OCI-LY3 (cell line): ENCODE data around the gene CCDC191.

Experiments used
- H2AFZ ChIP-seq: fragments of 200-600, 300-600 bp; shearing (Covaris generic); 2 replicates; pipeline ENCODE4 v1.6.0; 2014; ENCODE audit warnings: antibody characterized with exemption, low read depth, low read length
- H3K27ac ChIP-seq: fragments of 200-600, 300-600 bp; sonication (generic); 2 replicates; pipeline ENCODE4 v1.5.1; 2014; ENCODE audit warnings: mild to moderate bottlenecking, low read length, moderate library complexity, mixed read lengths
- H3K27me3 ChIP-seq: fragments of 200-600, 300-600 bp; sonication (generic); 2 replicates; pipeline ENCODE4 v1.6.1; 2014; ENCODE audit warnings: low read depth, low read length, mixed read lengths
- H3K36me3 ChIP-seq: fragments of 200-600, 300-600 bp; sonication (generic); replicated peaks from 2 replicates; pipeline ENCODE3; 2014; ENCODE audit warnings: low read depth, low read length, mixed read lengths
- H3K4me1 ChIP-seq: fragments of 300-600, 200-600 bp; sonication (generic); 2 replicates; pipeline ENCODE4 v1.6.1; 2014; ENCODE audit warnings: low read length, mixed read lengths
- H3K4me2 ChIP-seq: fragments of 200-600, 300-600 bp; sonication (generic); 2 replicates; pipeline ENCODE4 v1.6.1; 2014; ENCODE audit warnings: low read length, mixed read lengths
- H3K4me3 ChIP-seq: fragments of 300-600, 200-600 bp; sonication (generic); 2 replicates; pipeline ENCODE4 v1.5.1; 2014; ENCODE audit warnings: antibody characterized with exemption, mild to moderate bottlenecking, low read length, moderate library complexity
- H3K79me2 ChIP-seq: fragments of 300-600, 200-600 bp; shearing (Covaris generic); 2 replicates; pipeline ENCODE4 v1.6.1; 2014; ENCODE audit warnings: mild to moderate bottlenecking, low read length, mixed read lengths
- H3K9ac ChIP-seq: fragments of 300-600, 200-600 bp; shearing (Covaris generic); 2 replicates; pipeline ENCODE4 v1.6.0; 2014; ENCODE audit warnings: mild to moderate bottlenecking, low read length, moderate library complexity
- H3K9me3 ChIP-seq: fragments of 200-600, 300-600 bp; shearing (Covaris generic); 2 replicates; pipeline ENCODE4 v1.6.1; 2014; ENCODE audit warnings: low read length, mixed read lengths; ENCODE audit not compliant: insufficient read depth
- H4K20me1 ChIP-seq: fragments of 200-600, 300-600 bp; sonication (generic); 2 replicates; pipeline ENCODE4 v1.6.1; 2016; ENCODE audit warnings: low read length, mixed read lengths; ENCODE audit not compliant: insufficient read depth
- EZH2phosphoT487 ChIP-seq: fragments of 200-600 bp; shearing (Covaris generic); IDR thresholded peaks from 2 replicates; pipeline ENCODE4 v1.6.1; 2018; ENCODE audit warnings: antibody characterized with exemption, mixed run types, low read depth
- TF ChIP-seq, protein P1 (sequence below): fragments of 200-600, 300-600 bp; sonication (generic); IDR thresholded peaks from 2 replicates; pipeline ENCODE4 v1.5.1; 2014; ENCODE audit warnings: antibody characterized with exemption, low read length, low read depth

Gene CCDC191

DNA sequence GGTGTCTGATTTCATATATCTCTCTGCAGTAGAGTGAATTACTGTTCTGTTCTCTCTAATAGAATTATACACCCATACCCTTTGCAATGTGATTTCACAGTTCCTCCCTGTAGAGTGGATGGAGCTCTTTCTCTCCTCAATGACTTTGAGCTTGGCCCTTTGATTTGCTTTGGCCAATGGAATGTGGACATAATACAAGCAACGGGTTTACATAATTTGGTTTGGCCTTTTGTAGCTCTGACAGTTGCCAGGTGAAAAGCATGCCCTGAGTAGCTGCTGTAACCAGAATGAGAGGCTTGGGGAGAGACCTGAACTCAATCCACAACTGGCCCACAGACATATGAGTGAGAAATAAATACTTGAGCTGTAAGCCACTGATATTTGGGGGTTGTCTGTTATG is 76.4 kb downstream of the CCDC191 start:
- H3K79me2 ChIP-seq, result no peaks in the 10 kb centered on the region
- H4K20me1 ChIP-seq, result no peaks in the 10 kb centered on the region
- no peak overlapping the region for H3K4me2 ChIP-seq
- no peak overlapping the region for H3K27ac ChIP-seq
- H3K9me3 ChIP-seq, result no peaks in the 10 kb centered on the region
- TF ChIP-seq, protein P1, sequence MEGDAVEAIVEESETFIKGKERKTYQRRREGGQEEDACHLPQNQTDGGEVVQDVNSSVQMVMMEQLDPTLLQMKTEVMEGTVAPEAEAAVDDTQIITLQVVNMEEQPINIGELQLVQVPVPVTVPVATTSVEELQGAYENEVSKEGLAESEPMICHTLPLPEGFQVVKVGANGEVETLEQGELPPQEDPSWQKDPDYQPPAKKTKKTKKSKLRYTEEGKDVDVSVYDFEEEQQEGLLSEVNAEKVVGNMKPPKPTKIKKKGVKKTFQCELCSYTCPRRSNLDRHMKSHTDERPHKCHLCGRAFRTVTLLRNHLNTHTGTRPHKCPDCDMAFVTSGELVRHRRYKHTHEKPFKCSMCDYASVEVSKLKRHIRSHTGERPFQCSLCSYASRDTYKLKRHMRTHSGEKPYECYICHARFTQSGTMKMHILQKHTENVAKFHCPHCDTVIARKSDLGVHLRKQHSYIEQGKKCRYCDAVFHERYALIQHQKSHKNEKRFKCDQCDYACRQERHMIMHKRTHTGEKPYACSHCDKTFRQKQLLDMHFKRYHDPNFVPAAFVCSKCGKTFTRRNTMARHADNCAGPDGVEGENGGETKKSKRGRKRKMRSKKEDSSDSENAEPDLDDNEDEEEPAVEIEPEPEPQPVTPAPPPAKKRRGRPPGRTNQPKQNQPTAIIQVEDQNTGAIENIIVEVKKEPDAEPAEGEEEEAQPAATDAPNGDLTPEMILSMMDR, result no peak
- TF ChIP-seq EZH2phosphoT487, result no peak
- H3K4me1 ChIP-seq, result peaks cover 10% of the 10 kb centered on the region; the same call in 1 of the 2 replicates
- H3K27me3 ChIP-seq, result no peaks in the 10 kb centered on the region
- no peak overlapping the region for H3K4me3 ChIP-seq
- no peak overlapping the region for H2AFZ ChIP-seq
- peaks cover 12% of the 10 kb centered on the region for H3K36me3 ChIP-seq
- no peak overlapping the region for H3K9ac ChIP-seq

DNA sequence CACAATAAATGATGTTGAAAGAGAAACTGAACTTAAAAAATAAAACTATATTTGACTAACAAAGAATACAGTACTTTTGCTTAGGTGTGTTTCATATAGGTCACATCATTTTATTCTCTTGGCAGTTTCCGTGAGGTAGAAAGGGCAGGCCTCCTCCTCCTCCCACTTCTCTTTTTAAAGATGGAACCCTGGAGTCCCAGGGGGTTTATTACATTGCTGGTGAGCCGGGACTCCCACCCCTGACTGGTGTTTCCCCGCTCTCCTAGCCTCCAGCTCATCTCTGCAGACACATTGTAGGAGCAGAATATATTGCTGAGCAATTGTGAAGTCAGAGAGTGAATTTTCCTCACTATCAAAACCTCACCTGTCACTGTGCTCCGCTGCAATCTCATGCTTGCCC is 78.5 kb downstream of the CCDC191 start:
- Histone ChIP-seq H3K9me3 (peaks cover 17% of the 10 kb centered on the region), H3K36me3 (peaks cover 28% of the 10 kb centered on the region), H3K27ac (no peak overlapping the region), H4K20me1 (no peaks in the 10 kb centered on the region), H3K4me1 (peaks cover 10% of the 10 kb centered on the region; the same call in 1 of the 2 replicates), H2AFZ (no peak overlapping the region), H3K4me2 (no peak overlapping the region), H3K27me3 (no peaks in the 10 kb centered on the region), H3K79me2 (no peaks in the 10 kb centered on the region), H3K9ac (no peak overlapping the region), H3K4me3 (no peak overlapping the region)
- TF ChIP-seq, protein P1, result no peak
- TF ChIP-seq EZH2phosphoT487, result no peak

DNA sequence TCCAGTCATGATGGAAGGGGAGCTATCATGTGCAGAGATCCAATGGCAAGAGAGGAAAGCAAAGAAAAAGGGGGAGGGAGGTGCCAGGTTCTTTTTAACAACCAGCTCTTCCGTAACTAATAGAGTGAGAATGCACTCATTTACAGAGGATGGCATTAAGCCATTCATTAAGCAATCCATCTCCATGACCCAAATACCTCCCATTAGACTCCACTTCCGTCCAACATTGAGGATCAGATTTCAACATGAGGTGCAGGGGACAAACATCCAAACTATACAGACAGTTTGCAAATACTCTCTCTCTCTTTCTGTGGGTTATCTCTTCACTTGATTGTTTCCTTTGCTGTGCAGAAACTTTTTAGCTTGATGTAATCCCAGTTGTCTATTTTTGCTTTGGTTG is 87.3 kb downstream of the CCDC191 start:
- H4K20me1 ChIP-seq, result no peaks in the 10 kb centered on the region
- no peak overlapping the region for H3K4me2 ChIP-seq

DNA sequence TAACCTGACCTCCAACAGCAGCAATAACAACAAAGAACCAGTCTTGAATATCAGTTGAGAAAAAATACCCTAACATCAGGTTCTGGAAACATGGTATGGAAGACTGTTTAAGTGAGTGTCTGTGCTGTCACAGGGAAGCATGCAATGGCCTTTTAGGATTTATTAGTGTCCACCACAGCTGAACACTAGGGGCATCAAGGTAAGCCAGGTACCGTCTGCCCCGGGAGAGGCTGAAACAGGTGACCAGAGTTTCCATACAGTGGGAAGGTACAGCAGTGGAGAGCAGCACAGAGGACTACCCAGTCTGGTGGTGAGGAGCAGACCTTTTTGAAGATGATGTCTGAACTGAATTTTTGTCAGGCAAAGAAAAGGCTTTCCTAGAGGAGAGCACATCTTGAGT is 90.2 kb downstream of the CCDC191 start:
- H3K79me2 ChIP-seq, result no peaks in the 10 kb centered on the region
- no peak overlapping the region for H3K4me2 ChIP-seq
- no peak overlapping the region for H3K9ac ChIP-seq
- TF ChIP-seq, protein P1, result no peak
- TF ChIP-seq EZH2phosphoT487, result no peak
- H3K36me3 ChIP-seq, result peaks cover 7% of the 10 kb centered on the region
- H3K9me3 ChIP-seq, result no peaks in the 10 kb centered on the region
- H3K27me3 ChIP-seq, result no peaks in the 10 kb centered on the region
- H2AFZ ChIP-seq, result no peak overlapping the region
- H4K20me1 ChIP-seq, result no peaks in the 10 kb centered on the region
- H3K4me3 ChIP-seq, result no peak overlapping the region
- H3K27ac ChIP-seq, result no peak overlapping the region
- no peaks in the 10 kb centered on the region for H3K4me1 ChIP-seq

More for the DNA sequence above, 87.3 kb downstream of the CCDC191 start:
- Histone ChIP-seq H3K79me2 (no peaks in the 10 kb centered on the region), H3K36me3 (peaks cover 12% of the 10 kb centered on the region), H3K27ac (no peak overlapping the region), H3K27me3 (no peaks in the 10 kb centered on the region), H3K4me1 (no peaks in the 10 kb centered on the region), H2AFZ (no peak overlapping the region), H3K9me3 (peaks cover 15% of the 10 kb centered on the region), H3K4me3 (no peak overlapping the region), H3K9ac (no peak overlapping the region)
- TF ChIP-seq, protein P1, result no peak
- no peak for TF ChIP-seq EZH2phosphoT487
